RWPE1 (cell line): Measurements from ENCODE around the gene RFX8.

ENCODE experiments used
- CTCF ChIA-PET: fragments of 350-600 bp; sonication (Branson Sonifier 250); formaldehyde crosslinking; extraction: SDS; loops from one replicate; lab custom pipeline; 2021; lab: Yijun Ruan, JAX
- POLR2A ChIA-PET: fragments of 400-600 bp; formaldehyde crosslinking; extraction: SDS; loops from one replicate; lab custom pipeline; 2020; ENCODE audit warnings: antibody characterized with exemption; ENCODE audit not compliant: low non-redundant PET; lab: Yijun Ruan, JAX
- DNase-seq: peaks from one replicate; pipeline ENCODE4 v3.0.0; 2012; ENCODE audit warnings: low spot score
- H3K27ac ChIP-seq: fragments of 450-650 bp; 2 replicates; pipeline ENCODE4 v1.5.1; 2017
- CTCF ChIP-seq: fragments of 450-650 bp; conservative IDR thresholded peaks from 2 replicates; pipeline ENCODE4 v1.5.1; 2017; ENCODE audit warnings: low read depth, mild to moderate bottlenecking

RFX8 gene

GRCh38 chr2:101367508-101367907 lies 107.4 kb downstream of the RFX8 start:
- H3K27ac ChIP-seq, result no peak overlapping the region
- POLR2A ChIA-PET, result no interaction called here
- CTCF ChIA-PET, result no interaction called here
- DNase-seq, result no peak
- no peak for TF ChIP-seq CTCF

- TF ChIP-seq CTCF, result no peak
- DNase-seq, result no peak
- H3K27ac ChIP-seq, result 0 out of 2 replicates have a peak overlapping the region, but pooled peaks have one; percentile 4
- ChIA-PET CTCF (no interaction called here), POLR2A (no interaction called here)
Measured at GRCh38 chr2:101364878-101365277, 110.0 kb downstream of the RFX8 start.

GRCh38 chr2:101362777-101363176 lies 112.1 kb downstream of the RFX8 start:
- DNase-seq, result no peak
- TF ChIP-seq CTCF, result no peak
- H3K27ac ChIP-seq, result peak overlapping the region; percentile 28; the same call in 1 of the 2 replicates
- ChIA-PET POLR2A (no interaction called here), CTCF (interaction anchor here (0.6 kb wide), 1 partner anchor 160 kb away, joined by 4 read pairs; no protein-coding TSS in a partner anchor)

- peak overlapping the region; percentile 82; the same call in 1 of the 2 replicates for H3K27ac ChIP-seq
- TF ChIP-seq CTCF, result no peak
- CTCF ChIA-PET, result interaction anchor here (1.2 kb wide), 1 partner anchor 20 kb away, joined by 4 read pairs; no protein-coding TSS in a partner anchor
- no peak for DNase-seq
- POLR2A ChIA-PET, result no interaction called here
Measured at GRCh38 chr2:101362316-101362715, 112.6 kb downstream of the RFX8 start.

- peak overlapping the region; percentile 82 for H3K27ac ChIP-seq
- CTCF ChIA-PET, result interaction anchor here (0.7 to 1.2 kb wide), 2 partner anchors 19 to 319 kb away, joined by 4 read pairs; no protein-coding TSS in a partner anchor
Measured at GRCh38 chr2:101361522-101361921, 113.4 kb downstream of the RFX8 start.

DNA sequence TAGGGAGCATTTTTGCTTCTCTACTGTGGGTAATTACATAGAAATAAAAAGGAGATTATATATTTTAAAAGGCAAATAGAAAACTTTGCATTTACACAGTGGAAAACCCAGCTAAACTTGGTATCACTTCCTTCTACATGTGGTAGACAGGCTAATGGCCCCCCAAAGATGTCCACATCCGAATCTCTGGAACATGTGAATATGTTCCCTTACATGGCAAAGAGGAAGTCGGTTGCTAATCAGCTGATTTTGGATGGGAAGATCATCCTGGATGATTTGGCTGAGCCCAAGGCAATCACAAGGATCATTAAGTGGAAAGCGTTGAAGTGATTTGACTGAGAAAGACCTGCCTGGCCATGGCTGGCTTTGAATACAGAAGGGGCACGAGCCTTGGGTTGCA lies 113.8 kb downstream of the RFX8 start:
- H3K27ac ChIP-seq, result peak overlapping the region; percentile 82
- ChIA-PET CTCF (interaction anchor here (0.7 to 1.2 kb wide), 3 partner anchors 19 to 450 kb away, joined by 3 to 4 read pairs (median 4); no protein-coding TSS in a partner anchor), POLR2A (no interaction called here)
- TF ChIP-seq CTCF, result no peak
- no peak for DNase-seq

More at GRCh38 chr2:101361522-101361921, 113.4 kb downstream of the RFX8 start:
- peak; percentile 16 for DNase-seq
- no peak for TF ChIP-seq CTCF
- POLR2A ChIA-PET, result no interaction called here
